ENCODE measurements around the gene OR2A42.
"Not testable (repeated sequence)": the region's sequence is repeated elsewhere in the genome, so short reads cannot be mapped to it uniquely, and the experiment has no call there.

OR2A42 gene, protein sequence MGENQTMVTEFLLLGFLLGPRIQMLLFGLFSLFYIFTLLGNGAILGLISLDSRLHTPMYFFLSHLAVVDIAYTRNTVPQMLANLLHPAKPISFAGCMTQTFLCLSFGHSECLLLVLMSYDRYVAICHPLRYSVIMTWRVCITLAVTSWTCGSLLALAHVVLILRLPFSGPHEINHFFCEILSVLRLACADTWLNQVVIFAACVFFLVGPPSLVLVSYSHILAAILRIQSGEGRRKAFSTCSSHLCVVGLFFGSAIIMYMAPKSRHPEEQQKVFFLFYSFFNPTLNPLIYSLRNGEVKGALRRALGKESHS

DNA sequence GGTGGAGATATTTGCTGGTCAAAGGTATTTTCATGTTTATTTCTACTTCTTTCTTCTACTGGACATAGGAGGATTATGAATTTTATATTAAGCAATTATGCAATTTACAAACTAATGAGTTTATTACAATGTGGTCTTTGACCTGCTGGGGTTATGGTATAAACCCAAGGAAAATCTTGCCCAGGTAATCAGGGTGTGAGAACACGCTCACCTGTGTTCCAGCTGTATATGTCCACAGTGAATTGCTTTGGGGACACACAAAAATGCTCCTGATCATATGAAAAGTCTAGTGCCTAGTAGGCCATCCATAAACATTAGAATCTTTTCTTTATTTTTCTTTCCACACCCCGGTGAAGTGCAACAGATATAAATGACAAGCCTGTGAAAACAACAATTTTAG, at the start of gene OR2A42:
TSS of gene OR2A42 (minus strand) at position 241 of the 400 bp plus-strand sequence. CDS start 6,762 bp downstream, outside the sequence.
- not testable (repeated sequence) for H3K27ac ChIP-seq; DNase-seq (ENCODE audit: low read depth, low spot score)

DNA sequence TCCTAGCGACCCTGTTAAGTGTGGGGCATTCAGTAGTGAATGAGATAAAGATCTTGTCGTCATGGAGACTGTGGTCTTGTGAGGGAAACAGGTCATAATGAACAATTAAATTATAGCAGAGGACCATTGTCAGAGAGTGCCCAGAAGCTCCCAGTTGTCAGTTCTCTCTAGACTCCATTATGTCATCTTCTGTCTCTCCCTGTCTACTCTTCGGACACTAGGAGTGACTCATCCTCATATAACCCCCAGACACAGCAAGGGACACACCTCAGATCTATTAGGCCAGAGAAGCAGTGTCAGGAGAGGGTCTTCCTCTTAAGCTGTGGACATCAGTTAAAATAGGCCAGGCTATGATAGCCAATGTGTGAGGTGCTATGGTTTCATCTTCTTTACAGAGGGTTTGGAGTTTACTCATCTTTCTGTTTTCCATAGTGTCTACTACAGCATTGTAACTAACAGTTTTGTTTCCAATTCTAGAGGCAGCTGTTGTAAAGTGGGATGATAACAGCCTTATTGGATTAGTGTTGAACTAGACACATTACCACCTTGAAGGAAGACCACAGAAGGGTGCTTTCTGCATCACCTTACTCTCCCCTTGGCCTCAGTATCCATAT, 47.9 kb upstream of the OR2A42 start:
- H3K27ac ChIP-seq = not testable (repeated sequence)

DNA sequence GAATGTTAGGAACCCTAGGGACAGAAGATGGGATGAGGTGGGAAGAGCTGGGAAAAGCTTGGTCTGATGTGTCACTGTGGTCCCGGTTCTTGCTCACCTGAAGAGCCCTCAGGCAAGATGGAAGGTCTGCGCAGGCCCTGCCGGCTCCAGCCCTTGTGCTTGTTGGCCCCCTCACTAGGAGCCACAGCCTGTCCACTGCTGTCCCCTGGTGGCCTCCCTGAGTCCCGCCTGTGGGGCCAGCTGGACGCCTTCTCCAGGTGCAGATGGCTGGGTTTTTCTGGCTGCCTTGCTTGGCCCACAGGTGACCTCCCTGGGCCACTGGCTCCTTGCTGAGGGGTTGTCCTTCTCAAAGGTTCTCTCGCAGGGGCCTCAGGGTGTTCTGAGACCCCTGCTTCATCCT, 44.3 kb upstream of the OR2A42 start:
- not testable (repeated sequence) for H3K27ac ChIP-seq; DNase-seq (ENCODE audit: low read depth, low spot score)

More for the DNA sequence above, 47.9 kb upstream of the OR2A42 start:
- not testable (repeated sequence) for DNase-seq (ENCODE audit: low read depth, low spot score)

DNA sequence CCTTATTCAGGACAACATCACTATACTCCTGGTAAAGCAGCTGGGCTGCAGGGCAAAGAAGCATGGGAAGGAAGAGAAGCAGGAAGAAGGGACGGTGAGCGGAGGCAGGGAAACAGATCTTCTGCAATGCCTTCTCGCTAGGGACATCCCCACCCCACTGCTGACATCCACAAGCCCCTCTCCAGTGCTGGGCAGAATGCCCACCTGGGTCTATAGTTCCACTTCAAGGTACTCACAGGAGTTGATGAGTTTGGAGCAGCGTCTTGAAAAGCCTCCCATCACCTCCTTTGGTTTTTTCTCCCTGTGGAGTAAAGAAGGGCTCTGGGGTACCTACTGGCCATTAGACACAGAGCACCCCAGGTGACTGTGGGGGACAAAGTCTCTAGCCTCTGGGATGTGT, 43.1 kb upstream of the OR2A42 start:
- H3K27ac ChIP-seq; DNase-seq (ENCODE audit: low read depth, low spot score): not testable (repeated sequence)

DNA sequence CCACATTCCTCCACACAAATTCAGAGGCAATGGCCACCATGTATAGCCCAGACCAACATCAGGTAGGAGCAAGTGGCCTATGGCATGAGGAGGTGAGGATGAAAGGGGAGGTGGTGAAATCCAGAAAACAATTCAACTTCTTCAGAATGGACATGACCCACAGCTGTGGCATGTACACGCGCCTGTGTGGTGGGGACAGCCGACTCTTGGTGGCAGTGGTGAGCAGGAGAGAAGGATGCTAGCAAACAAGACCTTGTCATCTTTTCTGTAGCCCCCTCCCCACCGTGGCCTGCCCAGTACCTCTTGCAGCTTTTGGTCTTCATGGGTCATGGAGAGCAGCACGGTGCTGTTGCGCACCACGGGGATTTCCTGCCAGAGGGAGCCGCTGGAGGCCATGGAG, 42.6 kb upstream of the OR2A42 start:
- H3K27ac ChIP-seq; DNase-seq (ENCODE audit: low read depth, low spot score): not testable (repeated sequence)

DNA sequence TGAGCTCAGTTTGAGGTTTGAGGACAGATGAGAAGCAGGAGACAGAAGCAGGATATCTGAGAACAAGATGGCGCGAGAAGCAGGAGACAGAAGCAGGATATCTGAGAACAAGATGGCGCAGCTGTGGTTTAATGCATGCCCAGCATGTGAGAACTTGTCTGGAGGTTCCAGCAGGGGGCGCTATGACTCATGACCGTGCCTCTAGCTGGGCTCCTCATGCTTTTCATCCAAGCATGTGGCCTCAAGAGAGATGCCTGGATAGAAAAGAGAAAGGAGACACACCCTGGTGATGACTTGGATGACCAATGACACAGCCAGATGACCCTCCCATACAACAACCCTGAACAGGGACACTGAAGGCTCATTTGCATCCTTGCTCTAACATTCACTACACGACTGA, 40.6 kb upstream of the OR2A42 start:
- not testable (repeated sequence) for H3K27ac ChIP-seq; DNase-seq (ENCODE audit: low read depth, low spot score)

DNA sequence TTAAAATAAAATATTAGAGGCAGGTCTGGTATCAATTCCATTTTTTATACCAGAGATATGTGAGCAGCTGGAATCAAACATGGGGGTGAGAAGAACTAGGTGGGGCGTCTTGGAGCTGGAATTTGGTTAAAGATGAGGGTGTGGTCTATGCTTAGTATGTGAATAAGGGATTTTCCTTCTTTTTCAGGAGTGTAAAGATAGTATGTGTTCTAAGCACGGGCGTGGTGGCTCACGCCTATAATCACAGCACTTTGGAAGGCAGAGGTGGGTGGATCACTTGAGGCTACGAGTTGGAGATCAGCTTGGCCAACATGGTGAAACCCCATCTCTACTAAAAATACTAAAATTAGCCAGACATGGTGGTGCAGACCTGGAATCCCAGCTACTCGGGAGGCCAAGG, 35.9 kb upstream of the OR2A42 start:
- DNase-seq (ENCODE audit: low read depth, low spot score); H3K27ac ChIP-seq: not testable (repeated sequence)

DNA sequence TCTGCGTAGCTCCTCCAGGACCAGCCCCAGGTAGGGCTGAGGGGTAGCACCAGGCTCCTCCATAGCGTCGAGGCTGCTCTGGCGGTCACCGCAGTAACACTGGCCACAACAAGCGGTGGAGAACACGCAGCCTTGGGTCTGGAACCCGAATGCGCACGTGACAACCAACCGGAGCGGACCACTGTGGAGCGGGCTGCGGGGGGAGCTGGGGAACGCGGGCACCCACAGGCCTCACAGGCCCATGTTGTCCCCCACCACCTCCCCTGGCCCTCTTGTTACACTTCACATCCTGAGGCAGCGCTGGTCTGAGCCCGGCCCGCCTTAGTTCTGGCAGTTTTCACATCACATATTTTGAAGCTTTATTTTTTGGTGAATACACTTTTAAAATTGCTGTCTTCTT, 29.8 kb upstream of the OR2A42 start, which contains the start of gene CTAGE8:
TSS of gene CTAGE8 (minus strand) at position 101 of the 400 bp plus-strand sequence. CDS start at position 63, 38 bp downstream.
- not testable (repeated sequence) for H3K27ac ChIP-seq; DNase-seq (ENCODE audit: low read depth, low spot score)

DNA sequence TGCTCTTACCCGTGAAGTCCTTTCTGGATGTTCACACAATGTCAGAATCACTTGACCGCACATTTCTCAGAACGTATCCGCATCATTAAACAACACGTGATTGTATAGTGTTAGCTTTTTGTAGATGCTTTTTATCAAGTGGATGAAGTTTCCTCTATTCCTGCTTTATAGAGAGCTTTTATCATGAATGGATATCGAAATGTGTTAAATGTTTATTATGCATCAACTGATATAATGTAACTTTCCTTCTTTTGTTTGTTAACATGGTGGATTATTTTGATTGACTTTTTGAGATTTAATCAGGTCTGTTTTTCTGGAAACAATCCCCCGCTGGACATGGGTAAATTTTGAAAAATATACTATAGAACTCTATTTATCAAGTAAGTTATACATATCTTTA, 25.3 kb upstream of the OR2A42 start, which contains the start of gene OR2A7:
TSS of gene OR2A7 (minus strand) at position 101 of the 400 bp plus-strand sequence. CDS start 5,164 bp downstream, outside the sequence.
- DNase-seq (ENCODE audit: low read depth, low spot score); H3K27ac ChIP-seq: not testable (repeated sequence)

DNA sequence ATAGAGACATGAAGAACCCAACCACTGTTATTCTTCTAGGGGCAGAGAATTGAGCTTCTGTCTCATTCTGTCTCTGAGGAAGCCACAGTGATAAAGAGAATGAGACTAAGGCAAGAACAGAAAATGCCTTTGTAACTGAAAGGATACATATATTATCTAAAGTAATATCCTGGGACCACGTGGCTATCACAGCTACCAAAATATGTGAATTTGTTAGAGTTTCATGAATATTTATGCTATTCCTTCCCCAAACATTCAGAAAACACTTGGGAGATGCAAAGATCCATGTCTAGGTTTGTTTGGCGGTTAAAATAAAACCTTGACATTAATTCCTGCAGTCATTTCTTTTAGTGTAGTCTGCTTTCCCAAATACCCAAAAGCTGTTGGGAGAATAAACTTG, 22.7 kb upstream of the OR2A42 start:
- H3K27ac ChIP-seq; DNase-seq (ENCODE audit: low read depth, low spot score): not testable (repeated sequence)

DNA sequence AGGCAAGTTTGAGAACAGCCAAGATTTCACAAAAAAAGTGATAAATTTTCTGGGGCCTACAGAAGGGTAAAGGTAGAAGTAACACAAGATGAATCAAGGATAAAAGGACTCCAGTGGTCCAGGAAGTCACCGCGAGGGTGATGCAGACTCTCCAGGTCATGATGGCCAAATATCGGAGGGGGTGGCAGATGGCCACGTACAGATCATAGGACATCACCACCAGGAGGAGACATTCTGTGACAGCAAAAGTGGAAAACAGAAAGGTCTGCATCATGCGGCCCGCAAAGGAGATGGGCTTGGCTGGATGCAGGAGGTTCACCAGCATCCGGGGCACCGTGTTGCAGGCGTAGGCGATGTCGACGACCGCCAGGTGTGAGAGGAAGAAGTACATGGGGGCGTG, 19.7 kb upstream of the OR2A42 start:
- not testable (repeated sequence) for DNase-seq (ENCODE audit: low read depth, low spot score); H3K27ac ChIP-seq

DNA sequence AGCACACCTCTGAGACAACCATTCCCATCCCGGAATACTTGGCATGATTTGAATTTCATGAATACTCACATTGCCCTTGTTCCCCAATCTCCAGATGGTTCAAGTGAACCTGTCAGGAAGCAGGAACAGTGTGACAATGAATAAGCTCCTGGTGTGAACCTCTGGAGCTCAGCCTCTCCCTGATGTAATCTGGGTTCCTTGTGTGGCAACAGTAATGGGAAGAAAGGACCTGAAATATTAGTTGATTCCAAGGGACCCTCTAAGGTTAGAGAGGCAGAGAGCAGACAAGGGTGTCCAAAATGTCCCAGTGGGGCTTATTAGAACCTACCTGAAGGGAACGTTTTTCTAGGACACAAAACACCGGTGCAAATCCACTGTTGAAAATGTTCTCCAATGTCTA, 16.7 kb upstream of the OR2A42 start:
- no peak overlapping the region for H3K27ac ChIP-seq
- no peak for DNase-seq (ENCODE audit: low read depth, low spot score)

DNA sequence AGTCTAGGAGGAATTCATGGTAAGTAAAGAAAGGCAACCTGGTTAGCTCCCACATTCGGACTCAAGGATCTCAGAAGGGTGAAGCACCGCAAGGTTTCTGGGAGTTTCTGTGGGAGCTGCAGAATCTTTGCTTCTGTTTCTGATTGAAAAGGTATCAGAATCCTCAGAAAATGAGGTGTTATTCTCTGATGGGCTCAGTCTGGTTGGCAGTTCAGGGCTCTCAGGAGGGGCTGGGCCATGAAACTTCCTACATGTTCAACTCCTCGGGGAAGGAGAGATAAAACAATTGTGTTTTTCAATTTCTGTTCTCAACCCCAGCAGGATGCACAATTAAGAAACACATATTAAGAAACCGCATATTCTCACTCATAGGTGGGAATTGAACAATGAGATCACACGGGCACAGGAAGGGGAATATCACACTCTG, 16.1 kb upstream of the OR2A42 start:
- H3K27ac ChIP-seq = no peak overlapping the region
- DNase-seq (ENCODE audit: low read depth, low spot score) = no peak

DNA sequence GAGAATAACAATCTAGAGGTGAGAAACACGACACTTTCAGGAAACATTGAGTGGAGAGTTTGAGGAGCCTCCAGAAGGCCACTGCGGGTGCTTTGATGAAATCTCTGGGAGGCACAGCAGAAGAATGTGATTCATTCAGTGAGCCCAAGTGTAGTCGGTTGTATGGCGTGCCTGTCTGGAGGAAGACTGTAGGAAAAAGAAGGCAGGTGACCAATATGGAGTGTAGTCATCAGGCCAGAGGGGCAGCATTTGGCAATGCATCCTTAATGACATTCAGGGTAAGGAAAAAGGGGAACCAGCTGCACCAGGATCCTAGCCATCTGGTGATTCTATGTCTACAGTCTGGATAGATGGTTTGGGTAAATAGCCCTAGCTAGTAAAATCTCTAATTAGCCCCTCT, 12.9 kb upstream of the OR2A42 start:
- DNase-seq (ENCODE audit: low read depth, low spot score); H3K27ac ChIP-seq: not testable (repeated sequence)

DNA sequence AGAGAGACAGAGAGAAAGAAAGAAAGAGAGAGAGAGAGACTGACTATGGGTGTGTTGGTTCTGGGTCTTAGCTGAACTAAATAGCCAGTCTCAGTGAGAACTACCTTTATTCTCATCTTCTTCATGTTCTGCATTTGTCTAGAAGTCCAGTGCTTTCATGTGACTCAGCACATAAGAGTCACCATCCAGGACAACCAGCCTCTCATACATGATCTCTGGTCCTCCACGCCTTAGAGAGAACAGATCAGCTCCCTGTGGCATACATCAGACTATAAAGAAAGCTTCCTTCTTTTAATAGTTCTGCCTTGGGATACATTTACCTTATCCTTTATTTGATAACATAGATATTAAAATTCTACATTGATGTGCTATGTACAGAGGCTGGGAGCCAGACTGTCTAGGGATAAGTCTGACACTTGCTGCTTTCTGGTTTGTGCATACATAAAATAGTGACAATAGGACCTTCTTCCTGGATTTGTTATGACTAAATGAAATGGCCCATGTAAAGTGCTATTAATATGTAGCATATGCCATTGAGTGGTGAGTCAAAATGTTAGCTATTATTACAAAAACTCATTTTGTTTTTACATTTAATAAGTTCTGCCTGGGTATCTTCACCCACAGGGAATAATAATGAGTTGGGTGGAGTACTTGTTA, 8.4 kb upstream of the OR2A42 start:
- DNase-seq (ENCODE audit: low read depth, low spot score); H3K27ac ChIP-seq: not testable (repeated sequence)

DNA sequence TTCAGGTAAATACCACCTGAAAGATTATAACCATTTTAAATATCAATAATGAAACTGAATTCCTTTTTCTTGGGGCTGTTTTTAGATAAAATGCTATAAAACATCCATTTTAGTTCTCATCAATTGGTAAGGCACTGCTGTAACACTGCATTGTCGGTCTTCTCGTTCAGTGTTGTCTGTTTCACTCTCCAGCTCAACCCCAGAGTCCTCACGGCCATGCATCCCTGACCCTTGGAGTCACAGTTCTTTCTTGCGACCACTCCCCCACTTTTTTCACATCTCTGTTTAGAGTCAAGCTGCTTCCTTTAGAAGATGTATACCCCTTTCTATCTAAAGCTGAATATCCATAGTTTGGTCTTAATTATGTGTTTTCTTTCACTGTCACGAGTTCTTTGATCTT, 7.6 kb upstream of the OR2A42 start:
- not testable (repeated sequence) for DNase-seq (ENCODE audit: low read depth, low spot score); H3K27ac ChIP-seq

DNA sequence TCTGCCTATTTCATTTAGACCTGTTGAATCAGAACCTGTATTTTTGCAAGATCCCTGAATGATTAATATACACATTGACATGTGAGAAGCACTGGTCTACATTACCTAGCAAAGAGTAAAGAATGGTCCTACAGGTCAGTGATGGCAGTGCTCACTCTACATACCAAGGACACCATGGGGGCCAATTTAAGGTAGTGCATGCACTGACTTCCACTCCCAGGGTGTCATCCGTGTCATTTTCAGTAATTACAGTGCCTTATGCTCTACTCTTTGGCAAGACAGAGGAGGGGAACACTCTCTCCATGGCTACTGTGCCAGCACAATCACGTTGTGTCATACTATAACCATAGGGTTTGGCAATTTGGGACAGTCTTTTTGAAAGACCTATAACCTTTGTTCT, 6.0 kb upstream of the OR2A42 start:
- H3K27ac ChIP-seq; DNase-seq (ENCODE audit: low read depth, low spot score): not testable (repeated sequence)

DNA sequence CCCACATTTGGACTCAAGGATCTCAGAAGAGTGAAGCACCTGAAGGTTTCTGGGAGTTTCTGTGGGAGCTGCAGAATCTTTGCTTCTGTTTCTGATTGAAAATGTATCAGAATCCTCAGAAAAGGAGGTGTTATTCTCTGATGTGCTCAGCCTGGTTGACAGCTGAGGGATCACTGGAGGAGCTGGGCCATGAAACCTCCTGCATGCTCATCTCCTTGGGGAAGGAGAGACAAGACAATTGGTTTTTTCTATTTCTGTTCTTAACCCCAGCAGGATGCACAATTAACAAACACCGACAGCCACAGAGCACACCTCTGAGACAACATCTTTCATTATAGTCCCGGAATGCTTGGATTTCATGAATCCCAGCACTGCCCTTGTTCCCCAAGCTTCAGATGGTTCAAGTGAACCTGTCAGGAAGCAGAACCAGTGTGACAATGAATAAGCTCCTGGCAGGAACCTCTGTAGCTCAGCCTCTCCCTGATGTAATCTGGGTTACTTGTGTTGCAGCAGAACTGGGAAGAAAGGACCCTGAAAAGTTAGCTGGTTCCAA, 799 bp downstream of the OR2A42 start:
- not testable (repeated sequence) for DNase-seq (ENCODE audit: low read depth, low spot score); H3K27ac ChIP-seq

DNA sequence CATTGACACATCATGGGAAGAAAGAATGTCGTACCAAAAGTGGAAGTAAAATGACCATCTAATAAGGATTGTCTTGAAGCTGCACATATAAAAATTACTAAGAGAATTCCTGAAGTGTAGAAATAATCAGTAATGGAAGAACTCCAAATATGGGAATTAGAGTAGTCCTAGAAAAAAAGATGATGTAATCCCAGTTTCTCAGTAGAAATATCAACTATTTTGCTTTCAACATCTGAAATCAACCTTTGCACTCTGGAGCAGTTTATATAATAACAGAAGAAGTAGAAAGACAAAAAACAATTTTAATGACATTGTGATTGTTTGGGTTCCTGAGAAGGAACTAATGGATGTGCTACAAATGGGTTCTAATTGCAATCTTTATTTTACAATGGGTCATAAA, 6.4 kb downstream of the OR2A42 start:
- not testable (repeated sequence) for H3K27ac ChIP-seq; DNase-seq (ENCODE audit: low read depth, low spot score)

DNA sequence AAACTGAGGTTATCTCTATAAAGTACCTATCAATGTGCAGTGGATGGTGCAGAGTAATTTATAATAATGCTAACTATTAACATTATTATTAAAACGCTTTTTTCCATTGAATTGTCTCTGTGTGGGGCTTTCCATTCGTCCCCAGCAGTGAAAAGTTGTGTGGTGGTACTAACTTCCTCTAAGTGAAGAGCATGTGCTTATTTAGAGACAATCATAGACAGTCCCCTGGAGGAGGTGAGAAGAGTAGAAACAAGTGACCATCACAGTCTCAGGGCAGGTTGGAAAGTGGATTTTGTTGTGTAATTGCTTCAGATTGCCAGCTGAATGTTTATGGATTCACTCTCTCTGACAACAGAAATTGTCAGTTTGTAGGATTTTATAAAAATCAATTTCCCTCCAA, 8.4 kb downstream of the OR2A42 start:
- H3K27ac ChIP-seq; DNase-seq (ENCODE audit: low read depth, low spot score): not testable (repeated sequence)

DNA sequence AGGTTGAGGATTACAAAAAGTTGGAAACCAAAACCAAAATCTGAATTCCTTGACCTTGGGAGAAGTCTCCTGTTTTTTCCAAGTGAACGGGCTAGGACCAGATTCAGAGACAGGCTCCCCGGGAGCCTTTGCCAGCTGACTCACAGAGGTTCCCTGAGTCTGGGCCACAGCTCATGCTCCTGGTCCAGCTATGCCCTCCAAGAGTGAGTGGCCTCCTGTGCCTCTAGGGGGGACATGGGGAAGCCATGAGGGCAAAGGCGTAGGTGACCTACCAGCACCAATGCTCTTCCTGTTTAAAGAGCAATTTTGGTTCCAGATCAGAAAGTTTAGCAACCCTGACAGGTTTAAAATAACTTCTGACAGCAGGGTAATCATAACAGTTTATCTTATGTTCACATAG, 10.6 kb downstream of the OR2A42 start:
- DNase-seq (ENCODE audit: low read depth, low spot score); H3K27ac ChIP-seq: not testable (repeated sequence)
